Neural progenitor cell (in vitro differentiated cells): ENCODE measurements around the gene PCDH15. TPM values are rescaled to one million over a fixed set of nuclear protein-coding genes. Genes with fewer than 3 reads are reported as not detected.
A peak's percentile ranks its signal among the peaks of the same experiment; 100 is the strongest.

Source experiments
- DNase-seq: peaks from one replicate; pipeline ENCODE4 v3.0.0-alpha.2; 2016; ENCODE audit warnings: low spot score
- H2AFZ ChIP-seq: fragments of 200-600 bp; sonication (generic); replicated peaks from 2 replicates; pipeline ENCODE4 v1.6.1; 2016; ENCODE audit warnings: antibody characterized with exemption
- H3F3A ChIP-seq: fragments of 200-600 bp; sonication (generic); 2 replicates; pipeline ENCODE4 v1.6.1; 2016; ENCODE audit warnings: antibody characterized with exemption, low read depth
- H3K27ac ChIP-seq: fragments of 200-600 bp; sonication (generic); 2 replicates; pipeline ENCODE4 v1.5.1; 2016; ENCODE audit warnings: mild to moderate bottlenecking
- H3K27me3 ChIP-seq: fragments of 200-600 bp; sonication (generic); 2 replicates; pipeline ENCODE4 v1.6.1; 2016; ENCODE audit warnings: mild to moderate bottlenecking, moderate library complexity
- H3K36me3 ChIP-seq: fragments of 200-600 bp; sonication (generic); 2 replicates; pipeline ENCODE4 v1.5.1; 2016
- H3K4me1 ChIP-seq: fragments of 200-600 bp; sonication (generic); 2 replicates; pipeline ENCODE4 v1.6.1; 2016; ENCODE audit warnings: mixed run types
- H3K4me2 ChIP-seq: fragments of 200-600 bp; sonication (generic); 2 replicates; pipeline ENCODE4 v1.6.1; 2016
- H3K4me3 ChIP-seq: fragments of 200-600 bp; sonication (generic); 2 replicates; pipeline ENCODE4 v1.5.1; 2016
- H3K79me2 ChIP-seq: fragments of 200-600 bp; sonication (generic); 2 replicates; pipeline ENCODE4 v1.6.1; 2016; ENCODE audit warnings: low read depth
- H3K9ac ChIP-seq: fragments of 200-600 bp; sonication (generic); 2 replicates; pipeline ENCODE4 v1.6.1; 2016
- H3K9me3 ChIP-seq: fragments of 200-600 bp; sonication (generic); 2 replicates; pipeline ENCODE4 v1.5.1; 2016; ENCODE audit warnings: low read depth
- H4K20me1 ChIP-seq: fragments of 200-600 bp; sonication (generic); 2 replicates; pipeline ENCODE4 v1.6.1; 2016; ENCODE audit warnings: low read depth
- H3K27ac Mint-ChIP-seq: 3 replicates; pipeline ENCODE4 v1.8.0; 2021; ENCODE audit warnings: mixed read lengths
- H3K27me3 Mint-ChIP-seq: 2 replicates; pipeline ENCODE4 v1.8.0; 2022; ENCODE audit warnings: low read depth, mild to moderate bottlenecking, inconsistent platforms, moderate library complexity, mixed read lengths; ENCODE audit not compliant: insufficient read depth
- H3K36me3 Mint-ChIP-seq: 3 replicates; pipeline ENCODE4 v1.8.0; 2021; ENCODE audit warnings: mixed read lengths
- H3K4me1 Mint-ChIP-seq: 3 replicates; pipeline ENCODE4 v1.8.0; 2021; ENCODE audit warnings: mixed read lengths
- H3K4me3 Mint-ChIP-seq: 3 replicates; pipeline ENCODE4 v1.8.0; 2021; ENCODE audit warnings: mild to moderate bottlenecking, moderate library complexity, mixed read lengths
- H3K9me3 Mint-ChIP-seq: 3 replicates; pipeline ENCODE4 v1.8.0; 2020; ENCODE audit warnings: mixed read lengths
- EZH2 ChIP-seq: fragments of 200-600 bp; sonication (generic); IDR thresholded peaks from 2 replicates; pipeline ENCODE4 v1.6.1; 2017; ENCODE audit warnings: antibody characterized with exemption, mild to moderate bottlenecking, moderate library complexity
- EZH2phosphoT487 ChIP-seq: fragments of 200-600 bp; sonication (generic); IDR thresholded peaks from 2 replicates; pipeline ENCODE4 v1.6.1; 2017; ENCODE audit warnings: antibody characterized with exemption
- total RNA-seq: library from RNA; depleted of rRNA; stranded (reverse); fragments of >200 nt; gene quantifications from 2 replicates; pipeline ENCODE4 v1.2.3, GENCODE V29; 2015; ENCODE audit warnings: low replicate concordance
- TF ChIP-seq, protein P1 (sequence below): fragments of 200-600 bp; sonication (generic); IDR thresholded peaks from 2 replicates; pipeline ENCODE4 v1.5.1; 2017; ENCODE audit warnings: antibody characterized with exemption, mild to moderate bottlenecking

The PCDH15 gene
- total RNA-seq, 1 donor from 2014 or later = 0.17 TPM

DNA sequence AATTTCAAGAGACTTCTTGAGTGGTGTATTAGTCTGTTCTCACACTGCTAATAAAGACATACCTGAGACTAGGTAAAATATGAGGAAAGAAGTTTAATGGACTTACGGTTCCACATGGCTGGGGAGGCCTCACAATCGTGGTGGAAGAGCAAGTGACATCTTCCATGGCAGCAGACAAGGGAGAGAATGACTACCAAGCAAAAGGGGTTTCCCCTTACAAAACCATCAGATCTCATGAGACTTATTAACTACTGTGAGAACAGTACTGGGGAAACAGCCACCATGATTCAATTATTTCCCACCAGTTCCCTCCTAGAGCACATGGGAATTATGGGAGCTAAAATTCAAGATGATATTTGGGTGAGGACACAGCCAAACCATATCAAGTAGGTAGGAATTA lies 150.5 kb downstream of the PCDH15 start:
- no peaks in the 10 kb centered on the region for H3K27me3 Mint-ChIP-seq
- Histone ChIP-seq H3K79me2 (no peaks in the 10 kb centered on the region), H3K27ac (no peak overlapping the region), H3K9me3 (no peaks in the 10 kb centered on the region), H4K20me1 (no peaks in the 10 kb centered on the region), H3K4me3 (no peak overlapping the region), H3K36me3 (no peaks in the 10 kb centered on the region), H3K4me1 (no peaks in the 10 kb centered on the region), H3F3A (no peaks in the 10 kb centered on the region), H3K9ac (no peak overlapping the region), H3K27me3 (no peaks in the 10 kb centered on the region), H3K4me2 (no peak overlapping the region), H2AFZ (no peak overlapping the region)
- H3K4me3 Mint-ChIP-seq = no peak overlapping the region
- H3K4me1 Mint-ChIP-seq = peaks cover 3% of the 10 kb centered on the region
- TF ChIP-seq, protein P1, sequence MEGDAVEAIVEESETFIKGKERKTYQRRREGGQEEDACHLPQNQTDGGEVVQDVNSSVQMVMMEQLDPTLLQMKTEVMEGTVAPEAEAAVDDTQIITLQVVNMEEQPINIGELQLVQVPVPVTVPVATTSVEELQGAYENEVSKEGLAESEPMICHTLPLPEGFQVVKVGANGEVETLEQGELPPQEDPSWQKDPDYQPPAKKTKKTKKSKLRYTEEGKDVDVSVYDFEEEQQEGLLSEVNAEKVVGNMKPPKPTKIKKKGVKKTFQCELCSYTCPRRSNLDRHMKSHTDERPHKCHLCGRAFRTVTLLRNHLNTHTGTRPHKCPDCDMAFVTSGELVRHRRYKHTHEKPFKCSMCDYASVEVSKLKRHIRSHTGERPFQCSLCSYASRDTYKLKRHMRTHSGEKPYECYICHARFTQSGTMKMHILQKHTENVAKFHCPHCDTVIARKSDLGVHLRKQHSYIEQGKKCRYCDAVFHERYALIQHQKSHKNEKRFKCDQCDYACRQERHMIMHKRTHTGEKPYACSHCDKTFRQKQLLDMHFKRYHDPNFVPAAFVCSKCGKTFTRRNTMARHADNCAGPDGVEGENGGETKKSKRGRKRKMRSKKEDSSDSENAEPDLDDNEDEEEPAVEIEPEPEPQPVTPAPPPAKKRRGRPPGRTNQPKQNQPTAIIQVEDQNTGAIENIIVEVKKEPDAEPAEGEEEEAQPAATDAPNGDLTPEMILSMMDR = no peak
- TF ChIP-seq EZH2phosphoT487 (no peak), EZH2 (no peak)
- H3K36me3 Mint-ChIP-seq = no peaks in the 10 kb centered on the region
- DNase-seq = no peak
- no peaks in the 10 kb centered on the region for H3K9me3 Mint-ChIP-seq
- H3K27ac Mint-ChIP-seq = no peak overlapping the region

DNA sequence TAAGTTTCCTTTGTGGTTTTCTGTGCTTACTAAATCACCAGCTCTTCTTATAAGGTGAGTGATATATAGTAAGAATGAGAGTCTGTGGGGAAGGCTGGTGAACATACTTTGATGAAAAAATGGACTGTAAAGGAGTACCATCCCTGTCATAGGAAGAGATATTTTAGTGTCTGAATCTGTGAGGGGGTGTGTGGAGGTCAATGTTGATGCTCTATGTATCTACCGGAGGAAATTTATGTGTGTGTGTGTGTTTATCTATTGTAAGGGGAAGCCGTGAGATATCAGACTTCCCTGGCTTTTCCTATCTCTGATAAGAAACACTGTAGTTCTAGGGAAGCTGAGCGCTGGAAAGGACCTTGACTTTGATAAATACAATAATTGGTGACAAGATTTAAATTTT lies 179.0 kb downstream of the PCDH15 start:
- H3K36me3 ChIP-seq = no peaks in the 10 kb centered on the region
- H4K20me1 ChIP-seq = no peaks in the 10 kb centered on the region
- no peaks in the 10 kb centered on the region for H3K4me1 ChIP-seq
- H3K4me2 ChIP-seq = no peak overlapping the region
- H3K27me3 ChIP-seq = no peaks in the 10 kb centered on the region
- TF ChIP-seq EZH2phosphoT487 = no peak
- TF ChIP-seq, protein P1 = no peak
- TF ChIP-seq EZH2 = no peak
- H3K27me3 Mint-ChIP-seq = no peaks in the 10 kb centered on the region
- H3K27ac Mint-ChIP-seq = no peak overlapping the region
- no peaks in the 10 kb centered on the region for H3F3A ChIP-seq
- no peaks in the 10 kb centered on the region for H3K79me2 ChIP-seq
- no peak overlapping the region for H3K4me3 Mint-ChIP-seq
- H3K4me1 Mint-ChIP-seq = no peaks in the 10 kb centered on the region
- H3K9me3 ChIP-seq = no peaks in the 10 kb centered on the region
- no peak overlapping the region for H3K9ac ChIP-seq
- H3K36me3 Mint-ChIP-seq = no peaks in the 10 kb centered on the region
- H3K9me3 Mint-ChIP-seq = peaks cover 10% of the 10 kb centered on the region
- no peak overlapping the region for H3K4me3 ChIP-seq
- no peak overlapping the region for H3K27ac ChIP-seq
- peak overlapping the region; percentile 59 for H2AFZ ChIP-seq
- no peak for DNase-seq

DNA sequence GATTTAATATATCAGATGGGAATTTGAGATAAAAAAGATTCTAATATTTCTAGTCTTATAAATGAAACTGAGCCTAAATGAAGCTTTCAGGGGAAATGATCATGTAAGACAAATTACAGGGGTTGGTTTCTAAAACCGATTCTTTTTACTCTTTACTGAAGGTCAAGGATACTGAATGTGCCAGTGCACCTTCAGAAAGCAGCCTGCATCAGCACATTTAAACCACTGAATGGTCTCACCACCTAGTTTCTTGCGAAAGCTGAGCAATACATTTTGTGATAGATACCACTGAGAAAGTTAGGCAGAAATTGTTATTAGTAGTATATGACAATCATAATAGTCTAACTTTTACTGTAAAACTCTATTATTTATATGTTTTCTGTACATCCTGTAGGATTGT lies 180.7 kb downstream of the PCDH15 start:
- no peaks in the 10 kb centered on the region for H4K20me1 ChIP-seq
- no peaks in the 10 kb centered on the region for H3K79me2 ChIP-seq
- TF ChIP-seq EZH2phosphoT487 = no peak
- TF ChIP-seq, protein P1 = no peak
- H3K4me1 Mint-ChIP-seq = no peaks in the 10 kb centered on the region
- no peaks in the 10 kb centered on the region for H3K27me3 Mint-ChIP-seq
- H3K27ac Mint-ChIP-seq = no peak overlapping the region
- H3K9me3 Mint-ChIP-seq = peaks cover 2% of the 10 kb centered on the region
- no peak overlapping the region for H3K4me3 Mint-ChIP-seq
- DNase-seq = no peak
- no peak overlapping the region for H3K27ac ChIP-seq
- H3F3A ChIP-seq = no peaks in the 10 kb centered on the region
- no peaks in the 10 kb centered on the region for H3K36me3 Mint-ChIP-seq
- no peaks in the 10 kb centered on the region for H3K4me1 ChIP-seq
- H3K27me3 ChIP-seq = no peaks in the 10 kb centered on the region
- H3K9ac ChIP-seq = no peak overlapping the region
- no peaks in the 10 kb centered on the region for H3K36me3 ChIP-seq
- H2AFZ ChIP-seq = no peak overlapping the region
- H3K4me2 ChIP-seq = no peak overlapping the region
- H3K4me3 ChIP-seq = no peak overlapping the region
- H3K9me3 ChIP-seq = no peaks in the 10 kb centered on the region

DNA sequence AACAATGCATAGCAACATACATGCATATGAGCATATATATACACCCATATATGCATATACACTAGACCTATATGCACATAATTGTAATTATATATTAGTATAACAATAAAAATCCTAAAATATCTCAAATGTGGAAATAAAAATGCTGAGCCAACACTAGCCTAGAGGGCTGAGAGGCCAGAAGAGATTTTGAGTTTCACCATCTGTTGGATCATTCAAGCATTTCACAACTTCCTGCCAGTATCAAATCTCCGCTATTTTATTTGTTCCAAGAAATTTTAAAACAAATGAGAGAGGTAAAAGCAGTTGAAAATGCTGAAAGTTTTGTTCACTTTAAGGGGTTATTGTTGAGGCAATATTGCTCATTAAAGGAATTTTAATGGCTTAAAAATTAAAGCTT lies 187.0 kb downstream of the PCDH15 start:
- H3K4me1 ChIP-seq = no peaks in the 10 kb centered on the region
- no peaks in the 10 kb centered on the region for H3F3A ChIP-seq
- H3K36me3 ChIP-seq = no peaks in the 10 kb centered on the region
- Mint-ChIP-seq H3K36me3 (no peaks in the 10 kb centered on the region), H3K27me3 (no peaks in the 10 kb centered on the region), H3K9me3 (no peaks in the 10 kb centered on the region), H3K4me1 (no peaks in the 10 kb centered on the region), H3K4me3 (no peak overlapping the region), H3K27ac (no peak overlapping the region)
- DNase-seq = no peak
- no peak overlapping the region for H3K27ac ChIP-seq
- H3K4me3 ChIP-seq = no peak overlapping the region
- no peak overlapping the region for H2AFZ ChIP-seq
- no peak overlapping the region for H3K4me2 ChIP-seq
- no peaks in the 10 kb centered on the region for H4K20me1 ChIP-seq
- TF ChIP-seq, protein P1 = no peak
- no peak for TF ChIP-seq EZH2
- no peak for TF ChIP-seq EZH2phosphoT487
- no peaks in the 10 kb centered on the region for H3K79me2 ChIP-seq
- no peaks in the 10 kb centered on the region for H3K27me3 ChIP-seq
- H3K9ac ChIP-seq = no peak overlapping the region
- H3K9me3 ChIP-seq = no peaks in the 10 kb centered on the region
